GM12892 (cell line): ENCODE measurements around the gene PKP4.

ENCODE experiments used
- POLR2A ChIP-seq: IDR thresholded peaks from 2 replicates; pipeline ENCODE4 v1.6.1; 2011; ENCODE audit warnings: low read depth, low read length, control low read depth
- POLR2AphosphoS5 ChIP-seq: IDR thresholded peaks from 2 replicates; pipeline ENCODE4 v1.6.1; 2011; ENCODE audit warnings: low read depth, low read length, control low read depth

- no peak for TF ChIP-seq POLR2A
- TF ChIP-seq POLR2AphosphoS5 = no peak
These were observed 102.5 kb downstream of the PKP4 start for GRCh38 chr2:158559252-158559651.
